ENCODE data around the gene NCBP3. TPM values are rescaled to one million over a fixed set of nuclear protein-coding genes. Genes with fewer than 3 reads are reported as not detected.
A peak's percentile ranks its signal among the peaks of the same experiment; 100 is the strongest.

NCBP3 gene
- total and polyA plus RNA-seq, 2 of the 8 experiments (the other 6 are each of a cell fraction or from before 2014, with no cell fraction given): 19.6 to 46.1 TPM

DNA sequence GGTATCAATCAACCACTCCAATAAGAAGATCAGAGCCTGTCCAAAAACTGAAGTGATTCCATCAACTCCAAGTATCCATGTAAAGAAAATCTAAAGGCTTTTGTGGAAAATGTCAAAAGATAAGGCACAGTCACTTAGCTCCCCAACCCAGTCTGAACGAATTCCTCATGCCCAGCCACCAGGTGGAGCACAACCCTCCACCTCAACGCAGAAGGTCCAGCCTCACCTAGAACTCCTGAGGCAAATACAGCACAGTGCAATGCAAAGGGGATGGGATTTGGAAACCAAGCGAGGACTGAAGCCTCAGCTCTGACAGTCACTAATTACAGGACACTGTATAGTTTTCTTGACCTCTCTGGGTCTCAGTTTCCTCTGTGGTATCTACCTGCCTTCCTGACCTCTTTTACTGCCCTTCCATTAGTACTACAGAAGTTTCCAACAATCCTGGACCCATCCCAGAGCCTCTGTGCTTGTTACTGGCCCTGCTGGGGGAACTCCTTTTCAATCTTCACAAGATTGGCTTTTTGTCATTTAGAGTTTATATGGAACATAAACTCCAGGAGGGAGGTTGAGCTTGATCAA is 2.0 kb downstream of the NCBP3 start (continued):
- TF ChIP-seq RFX5 (IDR thresholded peaks at IDR 0.05; ENCODE audit: borderline replicate concordance, low read depth, low read length) (no peak), SIN3A (conservative IDR thresholded peaks at IDR 0.05 in 1 of 2, IDR thresholded peaks at IDR 0.05 in 1 of 2; ENCODE audit: low read depth in 1 of 2, low read length in 2 of 2) (peak in 1 of 2 experiments; percentile 57; a peak in 1 of 4 replicates), CTCF (IDR thresholded peaks at IDR 0.05; ENCODE audit: control extremely low read depth in 1 of 3, insufficient read depth in 1 of 3, low read depth in 1 of 3, low read length in 3 of 3) (peak; percentile 79 to 92 (median 91)), BRCA1 (IDR thresholded peaks at IDR 0.05; ENCODE audit: low read depth, low read length) (no peak), CHD1 (IDR thresholded peaks at IDR 0.05; ENCODE audit: low read depth, low read length) (no peak), CREB1 (IDR thresholded peaks at IDR 0.05) (no peak), SUZ12 (IDR thresholded peaks at IDR 0.05; ENCODE audit: low read length) (no peak), TBP (IDR thresholded peaks at IDR 0.05; ENCODE audit: low read depth, low read length) (no peak), TAF7 (optimal IDR thresholded peaks at IDR 0.05; ENCODE audit: borderline replicate concordance, low read depth, low read length) (no peak), CTBP2 (IDR thresholded peaks at IDR 0.05; ENCODE audit: borderline replicate concordance, insufficient read depth, insufficient read length, low read length) (no peak), RBBP5 (IDR thresholded peaks at IDR 0.05; ENCODE audit: borderline replicate concordance, low read depth, low read length) (no peak), TAF1 (IDR thresholded peaks at IDR 0.05; ENCODE audit: low read depth, low read length) (no peak), EP300 (IDR thresholded peaks at IDR 0.05; ENCODE audit: borderline replicate concordance in 1 of 2, low read depth in 2 of 2, low read length in 2 of 2) (no peak), NANOG (IDR thresholded peaks at IDR 0.05; ENCODE audit: insufficient read depth, low read depth, low read length, poor library complexity, severe bottlenecking) (no peak)
- TF ChIP-seq, protein P1, sequence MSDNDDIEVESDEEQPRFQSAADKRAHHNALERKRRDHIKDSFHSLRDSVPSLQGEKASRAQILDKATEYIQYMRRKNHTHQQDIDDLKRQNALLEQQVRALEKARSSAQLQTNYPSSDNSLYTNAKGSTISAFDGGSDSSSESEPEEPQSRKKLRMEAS (IDR thresholded peaks at IDR 0.05): no peak
